ENCODE data around the gene ELOVL7. TPM values are rescaled to one million over a fixed set of nuclear protein-coding genes. Genes with fewer than 3 reads are reported as not detected.

Gene ELOVL7
- total RNA-seq, 4 donors from 2014 or later, result 16.6 to 57.6 (median 40.4) TPM

DNA sequence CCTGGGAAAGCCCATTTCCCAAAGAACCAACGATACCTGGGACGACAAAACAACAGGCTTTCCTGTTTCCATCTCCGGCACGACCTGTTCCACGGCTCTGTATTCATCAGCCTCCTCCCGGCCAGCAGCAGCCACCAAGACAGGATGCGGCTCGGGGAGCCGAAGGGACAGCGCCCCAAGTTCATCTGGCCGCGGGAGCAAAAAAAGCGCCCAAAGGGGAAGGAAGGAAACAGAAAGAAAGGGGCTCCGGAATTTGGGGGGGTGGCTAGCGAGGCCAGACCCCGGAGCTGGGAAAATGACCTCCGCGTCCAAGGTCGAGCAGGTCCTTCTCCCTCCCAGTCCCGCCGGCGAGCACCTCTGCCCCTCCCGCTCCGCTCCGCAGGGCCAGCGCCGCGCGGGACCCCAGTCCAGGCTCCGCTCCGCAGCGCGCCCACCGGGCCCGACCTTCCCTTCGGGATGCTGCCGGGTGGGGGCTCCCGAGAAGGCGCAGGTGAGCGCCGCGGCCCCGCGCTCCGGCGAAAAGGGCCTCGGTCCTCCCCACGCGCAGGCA, 608 bp downstream of the ELOVL7 start:
- peak overlapping the region; percentile 71 for H3K27ac ChIP-seq
- no peak for TF ChIP-seq POLR2A (IDR thresholded peaks at IDR 0.05)
- TF ChIP-seq, protein P1, sequence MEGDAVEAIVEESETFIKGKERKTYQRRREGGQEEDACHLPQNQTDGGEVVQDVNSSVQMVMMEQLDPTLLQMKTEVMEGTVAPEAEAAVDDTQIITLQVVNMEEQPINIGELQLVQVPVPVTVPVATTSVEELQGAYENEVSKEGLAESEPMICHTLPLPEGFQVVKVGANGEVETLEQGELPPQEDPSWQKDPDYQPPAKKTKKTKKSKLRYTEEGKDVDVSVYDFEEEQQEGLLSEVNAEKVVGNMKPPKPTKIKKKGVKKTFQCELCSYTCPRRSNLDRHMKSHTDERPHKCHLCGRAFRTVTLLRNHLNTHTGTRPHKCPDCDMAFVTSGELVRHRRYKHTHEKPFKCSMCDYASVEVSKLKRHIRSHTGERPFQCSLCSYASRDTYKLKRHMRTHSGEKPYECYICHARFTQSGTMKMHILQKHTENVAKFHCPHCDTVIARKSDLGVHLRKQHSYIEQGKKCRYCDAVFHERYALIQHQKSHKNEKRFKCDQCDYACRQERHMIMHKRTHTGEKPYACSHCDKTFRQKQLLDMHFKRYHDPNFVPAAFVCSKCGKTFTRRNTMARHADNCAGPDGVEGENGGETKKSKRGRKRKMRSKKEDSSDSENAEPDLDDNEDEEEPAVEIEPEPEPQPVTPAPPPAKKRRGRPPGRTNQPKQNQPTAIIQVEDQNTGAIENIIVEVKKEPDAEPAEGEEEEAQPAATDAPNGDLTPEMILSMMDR (IDR thresholded peaks at IDR 0.05), result no peak
- no peak for TF ChIP-seq EP300 (IDR thresholded peaks at IDR 0.05)
- no peak for TF ChIP-seq POLR2AphosphoS5 (IDR thresholded peaks at IDR 0.05)
- no peaks in the 10 kb centered on the region for H3K36me3 ChIP-seq
- peaks cover 16% of the 10 kb centered on the region for H3K4me1 ChIP-seq
- H3K9me3 ChIP-seq, result no peaks in the 10 kb centered on the region
- no peak for DNase-seq (ENCODE audit: low spot score in 2 of 2)
- H3K27me3 ChIP-seq, result peaks cover 10% of the 10 kb centered on the region
- 0% methylated on average over 19 of the region's 49 CpGs for WGBS
- peak overlapping the region; percentile 82 for H3K4me3 ChIP-seq

- DNase-seq (ENCODE audit: low spot score in 2 of 2), result no peak
- Histone ChIP-seq H3K4me1 (peaks cover 16% of the 10 kb centered on the region), H3K9me3 (no peaks in the 10 kb centered on the region), H3K36me3 (no peaks in the 10 kb centered on the region), H3K4me3 (peak overlapping the region; percentile 82), H3K27me3 (peaks cover 10% of the 10 kb centered on the region), H3K27ac (no peak overlapping the region)
- WGBS, result 10% methylated on average over 26 of the region's 26 CpGs
- TF ChIP-seq, protein P1 (IDR thresholded peaks at IDR 0.05), result no peak
Observed at GRCh38 chr5:60842871-60843385, 1.1 kb downstream of the ELOVL7 start.

GRCh38 chr5:60841361-60841760, 2.7 kb downstream of the ELOVL7 start:
- H3K27me3 ChIP-seq, result peaks cover 10% of the 10 kb centered on the region
- no peak for DNase-seq (ENCODE audit: low spot score in 2 of 2)

GRCh38 chr5:60836131-60836530, 7.9 kb downstream of the ELOVL7 start:
- no peak overlapping the region for H3K27ac ChIP-seq
- 47% methylated on average over 3 of the region's 3 CpGs for WGBS
- no peaks in the 10 kb centered on the region for H3K36me3 ChIP-seq
- DNase-seq (ENCODE audit: low spot score in 2 of 2), result no peak
- no peak for TF ChIP-seq EP300 (IDR thresholded peaks at IDR 0.05)
- TF ChIP-seq POLR2AphosphoS5 (IDR thresholded peaks at IDR 0.05), result no peak
- TF ChIP-seq POLR2A (IDR thresholded peaks at IDR 0.05), result no peak
- TF ChIP-seq, protein P1 (IDR thresholded peaks at IDR 0.05), result no peak
- H3K27me3 ChIP-seq, result no peaks in the 10 kb centered on the region
- H3K9me3 ChIP-seq, result no peaks in the 10 kb centered on the region
- H3K4me3 ChIP-seq, result no peak overlapping the region
- no peaks in the 10 kb centered on the region for H3K4me1 ChIP-seq

More at GRCh38 chr5:60841361-60841760, 2.7 kb downstream of the ELOVL7 start:
- Histone ChIP-seq H3K4me1 (peaks cover 16% of the 10 kb centered on the region), H3K4me3 (no peak overlapping the region), H3K9me3 (no peaks in the 10 kb centered on the region), H3K36me3 (no peaks in the 10 kb centered on the region), H3K27ac (no peak overlapping the region)
- TF ChIP-seq POLR2AphosphoS5 (IDR thresholded peaks at IDR 0.05), result no peak
- TF ChIP-seq EP300 (IDR thresholded peaks at IDR 0.05), result no peak
- no peak for TF ChIP-seq POLR2A (IDR thresholded peaks at IDR 0.05)
- WGBS, result 73% methylated on average over 2 of the region's 2 CpGs

GRCh38 chr5:60835554-60835953, 8.5 kb downstream of the ELOVL7 start:
- Histone ChIP-seq H3K36me3 (no peaks in the 10 kb centered on the region), H3K27me3 (no peaks in the 10 kb centered on the region), H3K9me3 (no peaks in the 10 kb centered on the region), H3K27ac (no peak overlapping the region), H3K4me3 (no peak overlapping the region), H3K4me1 (no peaks in the 10 kb centered on the region)
- WGBS, result 53% methylated on average over 5 of the region's 5 CpGs
- TF ChIP-seq, protein P1 (IDR thresholded peaks at IDR 0.05), result no peak
- TF ChIP-seq POLR2AphosphoS5 (IDR thresholded peaks at IDR 0.05) (no peak), EP300 (IDR thresholded peaks at IDR 0.05) (no peak), POLR2A (IDR thresholded peaks at IDR 0.05) (no peak)
- no peak for DNase-seq (ENCODE audit: low spot score in 2 of 2)

- Histone ChIP-seq H3K36me3 (no peaks in the 10 kb centered on the region), H3K4me3 (no peak overlapping the region), H3K9me3 (no peaks in the 10 kb centered on the region), H3K4me1 (no peaks in the 10 kb centered on the region), H3K27me3 (no peaks in the 10 kb centered on the region), H3K27ac (no peak overlapping the region)
- TF ChIP-seq POLR2A (IDR thresholded peaks at IDR 0.05), result no peak
- TF ChIP-seq POLR2AphosphoS5 (IDR thresholded peaks at IDR 0.05), result no peak
- TF ChIP-seq, protein P1 (IDR thresholded peaks at IDR 0.05), result no peak
- no peak for TF ChIP-seq EP300 (IDR thresholded peaks at IDR 0.05)
- DNase-seq (ENCODE audit: low spot score in 2 of 2), result no peak
Observed at GRCh38 chr5:60833520-60833919, 10.5 kb downstream of the ELOVL7 start.

Data from suprapubic skin (tissue), 4 donors.